ENCODE data around the gene TOR2A. TPM values are rescaled to one million over a fixed set of nuclear protein-coding genes. Genes with fewer than 3 reads are reported as not detected.
A peak's percentile ranks its signal among the peaks of the same experiment; 100 is the strongest.

TOR2A gene
- total RNA-seq, 1 experiment from 2014 or later, result 18.9 TPM

- no peak for DNase-seq (ENCODE audit: low spot score)
These were observed 9.5 kb upstream of the TOR2A start for GRCh38 chr9:127744398-127745110.

- no peak for DNase-seq (ENCODE audit: low spot score)
These were observed 7.5 kb upstream of the TOR2A start for GRCh38 chr9:127742435-127743088.

GRCh38 chr9:127741831-127742434 is 6.8 kb upstream of the TOR2A start:
- no peak for DNase-seq (ENCODE audit: low spot score)

DNA sequence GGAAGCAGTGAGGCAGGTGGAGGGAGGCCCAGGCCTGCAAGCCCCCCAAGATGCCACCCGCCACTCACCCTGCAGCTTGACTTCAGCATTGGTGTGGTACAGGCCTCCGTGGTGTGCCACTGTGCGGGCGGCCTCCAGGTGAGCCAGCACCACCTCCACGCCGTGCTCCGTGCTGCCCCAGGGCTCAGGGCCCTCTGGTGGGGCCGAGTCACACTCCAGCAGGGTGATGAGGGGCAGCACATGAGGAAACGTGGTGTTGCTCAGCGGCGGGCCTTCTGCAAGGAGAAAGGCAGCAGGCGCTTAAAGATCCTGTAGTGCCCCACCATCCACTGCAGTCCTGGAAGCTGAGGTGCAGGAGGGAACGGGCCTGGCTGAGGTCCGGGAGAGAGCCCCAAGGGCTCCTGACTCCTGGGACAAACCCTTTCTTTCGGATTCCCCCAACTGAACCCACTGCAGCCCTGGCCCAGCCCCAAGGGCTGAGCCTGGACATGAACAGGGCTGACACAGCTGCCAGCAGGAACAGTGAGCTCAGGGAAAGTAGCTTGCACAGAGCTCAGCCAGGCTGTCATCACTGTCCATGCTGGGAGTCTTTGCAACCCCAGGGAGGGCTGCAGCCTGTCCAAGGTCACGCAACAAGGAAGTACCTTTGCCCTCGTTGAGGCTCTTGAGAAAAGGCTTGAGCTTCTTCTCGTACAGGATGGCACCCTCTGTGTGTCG is 4.7 kb upstream of the TOR2A start:
- DNase-seq (ENCODE audit: low spot score), result no peak

GRCh38 chr9:127738666-127739065 is 3.6 kb upstream of the TOR2A start:
- no peak for DNase-seq (ENCODE audit: low spot score)

DNA sequence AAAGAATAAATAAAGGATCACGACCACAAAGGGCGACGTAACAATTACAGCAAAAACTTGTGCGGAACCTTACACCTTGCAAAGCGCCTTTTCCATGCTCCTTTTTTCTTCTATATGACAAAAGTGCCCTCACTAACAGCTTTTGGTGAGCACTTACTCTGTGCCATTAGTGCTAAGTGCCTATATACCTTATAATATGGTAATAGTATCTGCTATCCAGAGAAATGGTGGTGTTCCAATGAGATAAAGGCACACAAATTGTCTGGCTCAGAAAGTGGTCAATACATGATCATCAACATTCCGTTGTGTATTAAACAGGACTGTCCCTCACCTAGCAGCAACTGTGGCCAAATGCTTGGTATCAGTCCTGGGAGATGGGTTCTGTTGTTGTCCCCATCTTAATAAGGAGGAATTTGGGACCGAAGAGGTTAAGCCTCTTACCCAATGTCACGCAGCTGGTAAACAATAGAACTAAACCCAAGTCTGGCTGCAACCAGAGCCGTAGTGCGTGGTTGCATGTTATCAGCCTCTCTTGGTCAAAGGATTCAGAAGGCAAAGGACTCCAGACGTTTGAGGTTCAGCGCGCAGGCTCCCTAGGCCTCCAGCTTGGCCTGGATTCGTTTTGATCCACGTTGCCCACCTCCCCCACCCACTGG is 564 bp upstream of the TOR2A start:
- no peak for DNase-seq (ENCODE audit: low spot score)

DNA sequence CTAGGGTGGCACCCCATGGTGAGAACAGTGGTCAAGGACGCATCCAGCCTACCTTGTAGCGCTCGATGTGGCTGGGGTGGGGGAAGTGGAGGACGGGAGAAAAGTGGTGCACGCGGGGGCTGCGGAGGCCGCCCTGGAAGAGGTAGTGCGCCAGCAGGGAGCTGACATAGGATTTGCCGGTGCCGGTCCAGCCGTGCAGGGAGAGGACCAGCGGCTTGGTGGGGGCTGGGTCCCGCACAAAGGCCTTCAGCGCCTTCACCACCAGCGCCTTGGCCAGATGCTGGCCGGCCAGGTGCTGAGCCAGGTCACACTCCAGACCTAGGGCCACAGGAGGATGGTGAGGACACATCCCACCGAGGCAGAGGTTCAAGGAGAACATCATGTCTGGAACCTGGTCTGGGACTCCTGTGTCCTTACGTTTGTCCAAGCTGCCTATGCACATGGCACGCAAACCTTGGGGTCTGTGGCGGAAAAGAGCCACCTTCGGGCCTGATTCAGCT is 797 bp downstream of the TOR2A start:
- no peak for DNase-seq (ENCODE audit: low spot score)

DNA sequence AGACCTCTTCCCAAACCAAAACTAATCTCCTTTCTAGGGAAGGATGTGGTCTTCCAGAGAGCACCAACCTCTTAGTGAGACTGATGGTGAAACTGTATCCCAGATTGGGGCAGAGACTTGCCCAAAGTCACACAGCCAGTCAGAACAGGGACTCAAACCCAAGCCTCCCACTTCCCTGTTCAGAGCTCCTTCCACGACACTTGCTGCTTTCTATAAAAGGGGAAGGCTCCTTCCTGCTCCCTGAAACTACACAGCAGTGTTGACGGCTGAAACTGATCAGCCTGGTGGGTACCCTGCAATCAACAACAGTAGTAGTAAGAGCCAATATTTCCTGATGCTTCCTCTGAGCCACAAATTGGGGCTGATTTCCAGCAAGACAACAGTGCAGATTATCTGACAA is 1.5 kb downstream of the TOR2A start:
- no peak for DNase-seq (ENCODE audit: low spot score)

GRCh38 chr9:127732444-127732843 is 2.6 kb downstream of the TOR2A start:
- DNase-seq (ENCODE audit: low spot score), result no peak

DNA sequence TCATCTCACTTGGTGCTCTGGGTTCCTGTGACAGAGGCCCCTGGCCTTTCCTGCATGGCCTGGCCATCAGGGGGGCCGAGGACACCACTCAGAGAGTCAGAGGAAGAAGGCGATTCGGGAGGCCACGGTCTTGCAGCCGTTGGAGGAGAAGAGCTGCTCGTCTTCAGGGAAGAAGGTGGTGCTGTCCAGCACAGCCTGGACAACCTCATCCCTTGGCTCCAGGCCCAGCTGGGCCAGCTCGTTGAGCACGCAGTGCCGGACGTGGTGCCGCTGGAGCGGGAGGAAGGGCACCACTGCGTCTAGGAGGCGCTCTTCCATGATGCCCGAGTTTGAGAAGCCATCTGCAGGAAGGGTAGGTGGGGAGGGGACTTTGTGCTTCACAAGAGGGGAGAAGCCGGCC is 3.2 kb downstream of the TOR2A start:
- no peak for DNase-seq (ENCODE audit: low spot score)

DNA sequence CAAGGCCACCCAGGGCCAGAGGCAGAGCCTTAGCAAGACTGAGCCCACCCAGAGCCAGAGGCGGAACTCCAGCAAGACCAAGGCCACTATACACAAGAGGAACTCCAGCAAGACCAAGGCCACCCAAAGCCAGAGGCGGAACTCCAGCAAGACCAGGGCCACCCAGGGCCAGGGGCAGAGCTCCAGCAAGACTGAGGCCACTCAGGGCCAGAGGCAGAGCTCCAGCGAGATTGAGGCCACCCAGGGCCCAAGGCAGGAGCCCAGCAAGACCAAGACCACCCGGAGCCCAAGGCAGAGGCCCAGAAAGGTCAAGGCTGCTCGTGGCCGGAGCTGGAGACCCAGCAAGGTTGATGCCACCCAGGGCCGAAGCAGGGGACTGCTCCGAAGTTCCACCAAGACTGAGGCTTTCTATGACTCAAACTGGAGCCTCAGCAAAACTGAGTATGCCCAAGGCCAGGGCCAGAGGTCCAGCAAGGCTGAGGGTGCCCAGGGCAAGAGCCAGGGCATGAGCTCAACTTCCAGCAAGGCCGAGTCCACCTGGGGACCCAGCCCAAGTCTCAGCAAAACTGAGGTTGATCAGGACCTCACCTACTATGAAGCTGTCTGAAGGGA is 4.2 kb downstream of the TOR2A start:
- no peak for DNase-seq (ENCODE audit: low spot score)

GRCh38 chr9:127730262-127730661 is 4.8 kb downstream of the TOR2A start:
- DNase-seq (ENCODE audit: low spot score), result no peak

DNA sequence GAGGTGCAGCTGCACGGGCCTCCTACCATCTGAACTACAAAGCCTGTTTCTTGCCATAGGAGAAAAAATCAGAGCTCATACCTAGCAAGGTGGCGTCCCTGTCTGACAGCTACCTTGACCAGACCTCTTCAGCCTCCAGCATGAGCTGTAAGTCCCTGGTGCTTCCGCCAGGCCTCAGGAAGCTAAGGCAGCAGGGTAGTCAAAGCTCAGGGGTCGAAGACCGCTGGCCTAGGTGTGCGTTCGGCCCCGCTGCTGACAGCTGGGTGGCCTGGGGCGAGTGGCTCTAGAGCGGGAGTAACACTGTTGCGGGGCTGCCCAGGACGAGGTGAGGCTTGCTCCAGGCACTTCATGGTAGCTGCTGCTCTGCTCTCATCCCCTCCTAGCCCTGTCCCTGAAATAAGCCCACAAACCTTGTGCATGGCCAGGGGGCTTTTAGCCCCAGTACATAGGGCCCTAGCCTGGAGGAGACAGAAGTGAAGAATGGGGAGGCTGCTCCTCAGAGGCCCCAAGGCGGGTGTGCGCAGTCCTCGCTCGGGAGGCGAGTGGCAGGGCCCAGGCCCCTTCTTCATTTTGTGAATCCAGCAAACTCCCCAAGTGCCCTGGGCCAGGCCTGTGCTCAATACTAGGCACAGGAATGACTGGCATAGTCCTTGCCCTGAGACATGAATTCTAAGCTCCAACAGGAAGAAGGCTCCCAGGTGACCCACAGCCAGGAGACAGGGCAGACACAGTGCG is 5.4 kb downstream of the TOR2A start:
- no peak for DNase-seq (ENCODE audit: low spot score)

DNA sequence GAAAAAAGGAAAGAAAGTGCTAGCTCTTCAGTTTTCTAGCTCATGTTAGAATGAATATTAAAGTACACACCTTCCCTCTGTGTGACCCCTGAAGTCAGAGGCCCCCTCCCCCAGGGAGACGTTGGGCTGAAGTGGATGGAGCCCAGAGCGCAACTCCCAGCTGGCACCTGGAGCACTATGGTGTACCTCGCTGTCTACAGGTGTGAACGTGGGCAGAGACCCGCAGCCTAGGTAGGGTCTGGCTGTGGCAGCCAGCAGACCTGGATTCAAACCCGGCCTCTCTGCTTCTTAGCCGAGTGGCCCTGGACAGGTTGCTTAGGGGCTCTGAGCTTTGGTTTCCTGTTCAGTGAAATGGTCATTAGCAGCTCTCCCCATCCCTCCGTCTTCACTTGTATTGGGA is 6.3 kb downstream of the TOR2A start:
- DNase-seq (ENCODE audit: low spot score), result no peak

DNA sequence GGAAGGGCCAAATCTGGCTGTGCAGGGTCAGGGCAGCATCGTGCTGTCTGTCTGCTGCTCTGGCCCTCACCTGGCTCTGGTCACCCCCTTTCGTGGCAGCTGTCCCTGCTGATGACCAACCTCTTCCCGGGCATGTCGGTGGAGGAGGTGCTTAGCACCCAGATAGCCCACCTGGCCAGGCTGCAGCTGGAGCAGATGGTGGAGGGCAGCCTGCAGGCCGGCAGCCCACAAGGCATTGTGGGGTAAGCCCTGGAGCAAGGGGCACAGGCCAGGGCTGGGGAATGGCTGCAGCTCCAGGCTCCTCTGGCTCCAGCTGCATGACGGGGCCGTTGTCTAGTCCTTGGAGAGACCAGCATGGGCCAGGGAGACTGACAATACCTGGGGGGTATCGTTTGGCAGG is 8.2 kb downstream of the TOR2A start:
- DNase-seq (ENCODE audit: low spot score), result no peak

DNA sequence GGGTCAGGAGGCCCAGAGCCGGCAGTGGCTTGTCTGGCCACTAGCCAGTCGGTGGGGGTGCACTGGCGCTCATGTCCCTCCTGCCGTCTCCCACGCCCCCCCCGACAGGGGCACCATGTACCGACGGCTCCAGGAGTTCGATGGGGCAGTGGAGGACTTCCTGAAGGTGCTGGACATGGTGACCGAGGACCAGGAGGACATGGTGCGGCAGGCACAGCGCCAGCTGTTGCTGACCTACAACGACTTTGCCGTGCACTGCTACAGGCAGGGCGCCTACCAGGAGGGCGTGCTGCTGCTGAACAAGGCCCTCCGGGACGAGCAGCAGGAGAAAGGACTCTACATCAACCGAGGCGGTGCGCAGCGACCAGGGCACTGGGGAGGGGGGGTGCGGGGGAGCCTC is 11.1 kb downstream of the TOR2A start:
- no peak for DNase-seq (ENCODE audit: low spot score)

DNA sequence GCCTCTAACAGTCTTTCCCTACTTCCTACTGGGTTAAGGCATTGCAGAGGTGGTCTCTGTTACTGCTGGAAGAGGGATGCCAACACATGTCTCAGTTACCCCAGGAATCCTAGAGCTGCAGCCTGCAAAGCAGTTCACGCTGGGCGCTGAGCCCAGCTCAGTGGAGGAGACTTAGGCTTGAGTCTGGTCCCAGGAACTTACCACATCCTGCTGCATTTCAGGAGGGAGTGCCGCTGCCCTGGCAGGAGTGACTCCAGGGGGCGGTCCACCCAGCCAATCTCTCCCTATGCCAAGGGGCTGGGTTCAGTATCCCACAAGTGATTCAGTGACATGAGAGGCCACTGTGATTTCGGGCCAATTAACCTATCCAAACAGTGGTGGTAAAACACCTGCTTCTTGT is 11.7 kb downstream of the TOR2A start:
- no peak for DNase-seq (ENCODE audit: low spot score)

GRCh38 chr9:127723013-127723412 is 12.1 kb downstream of the TOR2A start:
- no peak for DNase-seq (ENCODE audit: low spot score)

DNA sequence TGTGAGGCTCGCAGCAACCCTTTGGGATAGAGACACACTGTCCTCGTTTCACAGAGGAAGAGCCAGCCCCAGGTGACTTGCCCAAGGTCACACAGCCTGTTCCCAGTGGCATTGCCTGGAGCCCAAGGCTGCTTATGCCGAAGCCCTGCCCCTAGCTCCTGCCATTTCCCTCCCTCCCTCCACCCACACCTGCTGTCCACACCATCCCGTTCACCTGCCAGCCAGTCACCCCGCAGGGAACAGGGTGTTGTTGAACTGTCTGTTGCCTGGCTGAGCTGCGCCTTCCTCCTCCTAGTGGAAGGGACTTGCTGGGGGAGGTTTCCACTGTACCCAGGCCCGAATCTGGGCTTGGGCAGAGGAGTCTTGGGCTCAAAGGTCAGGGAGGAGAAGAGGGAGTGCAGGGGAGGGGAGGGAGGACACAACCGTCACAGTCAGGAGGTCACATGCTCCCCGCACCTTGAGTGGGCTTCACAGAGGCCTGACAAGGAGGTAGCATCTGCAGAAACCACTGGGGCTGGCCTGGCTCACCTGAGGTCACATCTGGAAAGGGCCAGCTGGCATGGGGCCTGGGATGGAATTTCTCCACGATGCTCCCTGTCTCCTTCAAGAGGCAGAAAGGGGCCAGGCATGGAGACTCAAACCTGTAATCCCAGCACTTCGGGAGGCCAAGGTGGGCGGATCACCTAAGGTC is 12.9 kb downstream of the TOR2A start:
- DNase-seq (ENCODE audit: low spot score), result peak; percentile 36

DNA sequence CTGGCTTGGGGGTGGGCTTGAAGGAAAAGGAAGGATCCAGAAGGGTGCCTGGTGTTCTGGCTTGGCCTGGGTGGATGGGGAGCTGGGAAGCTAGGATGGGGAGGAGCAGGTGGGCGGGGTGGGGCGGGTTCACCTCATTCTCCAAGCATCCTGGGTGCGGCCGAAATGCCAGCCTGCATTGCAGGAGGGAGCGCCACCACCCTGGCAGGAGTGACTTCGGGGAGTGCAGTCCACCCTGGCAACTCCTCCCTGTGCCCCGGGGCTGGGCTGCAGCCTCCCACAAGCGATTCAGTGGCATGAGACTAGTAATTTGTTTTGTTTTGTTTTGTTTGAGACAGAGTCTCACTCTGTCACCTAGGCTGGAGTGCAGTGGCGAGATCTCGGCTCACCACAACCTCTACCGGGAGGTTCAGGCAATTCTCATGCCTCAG is 13.7 kb downstream of the TOR2A start:
- DNase-seq (ENCODE audit: low spot score), result peak; percentile 79
